Stimulated activated CD4-positive, alpha-beta T cell treated with anti-CD3 and anti-CD28 coated beads, Interleukin-12 subunit alpha, Interleukin-12 subunit beta, amount 100 ng/mL, for 48 hours (primary cell): ENCODE results near the gene MOB3B.
A peak's percentile ranks its signal among the peaks of the same experiment; 100 is the strongest.

ENCODE experiments used
- DNase-seq, 3 donors: peaks; one replicate each; pipeline ENCODE4 v3.0.0-alpha.2; 2020; ENCODE audit warnings: low read depth in 2 of 3, low spot score in 1 of 3

The MOB3B gene

DNA sequence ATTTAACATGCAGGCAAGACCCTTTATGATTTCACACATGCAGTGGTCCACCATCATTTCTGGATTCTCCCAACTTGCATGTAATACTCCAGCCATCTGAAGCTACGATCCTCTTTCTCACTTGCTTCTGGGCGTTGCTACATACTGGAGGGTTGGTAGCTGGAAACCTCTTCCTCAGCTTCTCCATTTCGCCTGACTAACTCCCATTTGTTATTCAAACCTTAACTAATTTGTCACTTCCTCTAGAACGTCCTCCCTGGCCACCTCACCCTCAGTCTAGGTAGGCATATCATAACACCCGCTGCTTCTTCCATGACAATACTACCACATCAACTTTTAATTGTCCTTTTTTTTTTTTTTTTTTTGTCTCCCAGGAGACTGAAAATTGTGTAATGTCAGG is 160.0 kb downstream of the MOB3B start:
- DNase-seq: no peak

DNA sequence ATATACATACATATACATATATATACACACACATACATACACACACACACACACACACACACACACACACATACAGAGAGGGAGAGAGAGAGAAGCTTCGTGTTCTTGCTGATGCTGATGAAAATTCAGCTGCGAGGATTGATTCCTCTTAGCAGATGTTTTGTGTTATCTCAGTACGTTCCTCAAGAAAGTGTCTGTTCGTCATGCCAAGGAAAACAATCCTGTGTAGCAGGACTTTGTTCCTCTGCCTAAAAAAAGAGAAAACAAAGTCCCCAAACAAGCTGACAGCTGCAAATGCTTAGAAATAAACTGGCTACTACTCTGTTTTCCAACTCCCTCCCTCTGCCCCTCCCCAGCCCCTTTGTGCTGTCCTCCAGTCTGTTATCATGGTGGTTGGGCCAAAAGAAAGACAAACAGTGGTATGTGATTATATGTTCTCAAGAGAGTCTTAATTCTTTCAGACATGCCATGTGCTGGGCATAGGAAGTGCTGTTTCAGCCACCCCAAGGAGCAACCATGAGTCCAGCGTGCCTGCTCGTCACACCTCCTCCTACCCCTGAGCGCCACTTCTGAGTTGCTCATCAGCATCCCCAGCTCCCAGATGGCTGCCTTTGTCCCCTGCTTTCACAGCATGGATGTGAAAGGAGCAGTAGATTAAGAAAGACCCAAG is 161.2 kb downstream of the MOB3B start:
- no peak for DNase-seq

DNA sequence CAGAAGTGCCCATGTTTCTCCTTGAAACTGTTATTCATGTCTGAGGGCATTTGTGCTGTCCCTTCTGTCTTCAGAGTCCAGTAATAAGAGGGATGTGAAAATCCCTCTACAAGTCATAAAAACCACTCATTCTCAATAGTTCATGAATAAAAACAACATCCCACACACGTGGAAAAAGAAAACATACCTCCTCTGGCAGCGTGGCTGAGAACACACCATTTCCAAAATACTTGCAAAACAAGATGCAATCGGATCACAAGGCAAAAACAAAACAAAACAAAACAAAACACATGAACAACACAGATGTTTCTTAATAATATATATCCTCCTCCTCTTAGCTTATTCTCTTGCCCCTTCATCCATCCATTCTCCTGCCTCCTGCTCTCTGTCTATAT is 161.7 kb downstream of the MOB3B start:
- no peak for DNase-seq

DNA sequence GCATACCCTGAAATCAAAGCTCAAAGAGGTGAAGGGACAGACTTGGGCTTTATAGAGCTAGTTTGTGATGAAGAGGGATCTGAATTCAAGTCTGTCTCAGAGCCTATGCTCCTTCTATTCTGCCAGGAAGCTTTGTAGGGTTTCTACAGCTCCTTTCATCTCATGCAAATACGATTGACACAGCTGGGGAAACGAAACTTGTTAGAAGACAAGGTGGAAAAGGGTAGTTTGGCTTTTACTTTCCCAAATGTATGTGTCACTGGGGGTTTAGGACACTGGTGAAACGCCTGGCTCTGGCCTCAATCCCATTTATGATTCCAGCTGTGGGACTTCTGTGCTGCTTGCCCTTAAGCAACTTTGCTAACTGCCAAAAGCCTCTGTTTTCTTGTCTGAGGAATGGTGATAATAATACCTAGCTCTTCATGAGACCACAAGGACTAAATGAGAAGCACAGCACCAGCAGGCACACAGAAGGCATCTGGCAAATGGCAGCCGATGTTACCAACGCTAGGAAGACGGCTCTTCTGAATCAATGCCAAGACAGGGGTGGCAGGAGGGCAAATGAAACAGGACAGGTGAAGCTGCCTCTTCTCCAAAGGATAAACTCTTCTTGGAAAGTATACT is 162.3 kb downstream of the MOB3B start:
- peak in 1 of 3 donors; percentile 11 for DNase-seq

DNA sequence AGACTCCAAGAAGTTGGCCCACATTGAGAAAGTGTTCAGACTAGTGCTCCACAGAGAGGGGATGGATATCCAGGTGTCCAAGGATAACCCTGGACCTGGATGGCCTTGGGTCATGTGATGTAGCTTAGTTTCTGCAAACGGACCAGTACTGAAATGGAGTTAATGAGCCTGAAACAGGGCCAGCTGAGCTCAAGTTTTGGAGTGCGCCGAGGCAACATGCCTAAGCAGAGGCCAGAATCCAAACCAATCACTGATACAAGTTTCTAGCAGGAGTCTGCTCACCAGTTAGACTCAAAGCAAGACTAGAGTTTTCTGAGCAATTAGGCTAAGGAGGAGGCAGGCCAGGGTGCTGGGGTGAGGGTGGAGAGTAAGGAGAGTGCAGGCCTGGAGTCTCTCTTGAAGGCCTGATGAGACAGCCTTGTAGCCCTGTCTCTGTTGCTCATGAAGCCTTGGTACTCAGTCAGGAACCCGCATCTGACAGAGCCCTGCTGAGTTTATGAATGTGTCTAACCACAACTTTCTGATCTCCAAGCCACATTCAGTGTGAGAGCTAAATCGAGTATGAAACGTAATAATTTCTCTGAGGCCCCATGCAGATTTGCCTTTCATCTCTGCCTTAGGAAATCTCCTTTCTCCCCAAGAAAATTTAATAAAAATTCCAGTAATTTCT is 163.8 kb downstream of the MOB3B start:
- DNase-seq: peak; percentile 28 to 66 (median 44)

DNA sequence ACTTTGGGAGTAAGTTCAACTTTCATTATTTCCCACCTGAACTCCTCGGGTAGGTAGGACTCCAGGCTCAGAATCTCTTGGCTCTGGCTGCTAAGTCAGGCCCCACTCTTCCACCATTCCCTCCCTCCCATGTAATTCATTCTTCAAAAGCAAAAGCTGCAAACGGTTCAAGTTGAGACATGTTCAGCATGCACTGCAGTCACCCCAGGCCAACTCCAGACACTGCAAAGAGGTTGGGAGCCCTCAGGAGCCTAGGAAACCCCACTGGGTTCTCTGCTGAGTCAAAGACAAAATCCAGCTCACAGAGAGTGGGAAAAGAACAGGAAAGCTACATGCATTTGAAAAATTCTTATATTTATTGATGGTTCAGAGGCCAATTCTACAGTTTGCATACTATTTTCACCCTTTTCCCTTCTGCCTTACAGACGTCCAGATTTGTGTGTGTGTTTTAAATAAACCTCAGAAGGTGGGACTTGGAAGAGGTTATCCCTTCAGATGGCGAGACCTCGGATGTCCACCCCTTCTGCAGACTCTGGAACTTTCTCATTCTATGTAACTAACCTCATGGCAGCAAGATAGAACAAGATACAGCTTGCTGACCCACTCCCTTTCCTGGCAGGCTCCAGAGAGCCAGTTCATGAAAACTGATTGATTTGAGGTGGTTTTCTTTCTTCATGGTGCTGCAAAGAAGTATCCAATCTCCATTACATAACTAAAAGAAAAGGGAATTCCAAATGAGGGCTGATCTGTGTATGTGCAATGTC is 167.0 kb downstream of the MOB3B start:
- DNase-seq: no peak

DNA sequence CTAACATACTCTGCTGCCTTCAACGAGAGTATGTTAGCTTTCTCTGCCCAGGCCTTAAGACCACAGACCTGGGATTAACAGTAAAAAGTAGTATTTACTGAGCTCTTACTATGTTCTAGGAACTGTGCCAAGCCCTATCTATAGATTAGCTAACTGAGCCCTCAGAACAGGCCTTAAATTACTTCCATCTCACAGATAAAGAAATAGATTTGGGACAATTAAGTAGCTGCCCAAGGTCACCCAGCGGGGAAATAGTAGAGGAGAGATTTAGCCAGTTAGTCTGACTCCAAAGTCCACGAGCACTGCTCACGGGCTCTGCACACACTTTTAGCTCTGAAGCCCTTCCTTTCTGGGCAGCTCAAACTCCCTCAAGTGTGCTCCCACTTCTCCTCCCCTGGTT is 168.1 kb downstream of the MOB3B start:
- no peak for DNase-seq

DNA sequence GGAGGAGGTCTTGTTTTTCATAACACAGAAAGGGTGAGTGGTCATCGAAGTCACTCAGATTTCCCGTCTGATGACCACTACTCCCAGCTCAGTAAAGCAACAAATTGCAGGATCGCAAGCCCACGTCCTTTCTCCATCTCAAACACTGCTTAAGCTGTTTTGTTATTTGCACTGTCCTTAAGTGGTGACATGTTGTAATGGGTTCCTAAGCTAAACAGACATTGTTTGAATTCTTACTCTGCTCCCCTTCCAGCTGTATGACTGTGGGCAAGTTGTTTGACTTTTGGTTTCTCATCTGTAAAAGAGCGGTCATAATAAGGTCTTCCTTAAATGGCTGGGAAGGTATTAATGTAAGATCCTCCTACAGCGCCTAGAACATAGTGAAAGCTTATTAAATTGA is 169.9 kb downstream of the MOB3B start:
- no peak for DNase-seq

DNA sequence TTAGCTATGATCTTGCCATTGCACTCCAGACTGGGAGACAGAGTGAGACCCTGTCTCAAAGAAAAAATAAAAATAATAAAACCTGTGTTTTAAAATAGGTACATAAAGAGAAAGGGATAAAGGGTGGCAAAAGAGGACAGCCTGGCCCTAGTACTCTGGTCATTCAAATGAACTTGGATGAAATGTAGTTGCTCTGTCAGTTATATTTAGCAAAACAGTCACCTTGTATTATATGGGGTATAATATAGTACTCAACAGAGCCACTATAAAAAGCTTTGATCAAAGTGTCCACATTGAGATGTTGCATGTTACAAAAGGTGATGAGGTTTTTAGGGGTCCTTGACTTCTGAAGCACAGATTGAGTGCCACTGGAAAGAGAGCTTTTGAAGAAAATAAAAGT is 171.6 kb downstream of the MOB3B start:
- DNase-seq: no peak

DNA sequence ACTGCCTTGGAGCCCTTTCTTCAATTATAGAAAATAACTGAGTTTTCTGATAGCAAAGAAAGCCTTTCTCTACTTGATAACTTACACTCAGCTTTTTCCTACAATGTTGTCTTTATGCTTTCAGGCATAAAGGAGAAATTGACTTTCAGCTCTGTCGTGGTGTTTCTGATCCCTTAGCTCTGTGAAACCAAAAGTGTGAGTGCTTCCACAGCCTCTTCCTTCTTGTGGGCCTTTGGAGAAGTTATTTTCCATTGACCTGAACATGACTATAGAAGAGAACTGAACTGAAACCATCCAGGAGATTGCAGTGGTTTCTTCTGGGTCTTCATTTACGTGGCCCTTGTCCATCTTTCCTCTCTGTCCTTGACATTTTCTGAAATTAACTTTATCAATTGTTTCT is 173.2 kb downstream of the MOB3B start:
- DNase-seq: no peak

DNA sequence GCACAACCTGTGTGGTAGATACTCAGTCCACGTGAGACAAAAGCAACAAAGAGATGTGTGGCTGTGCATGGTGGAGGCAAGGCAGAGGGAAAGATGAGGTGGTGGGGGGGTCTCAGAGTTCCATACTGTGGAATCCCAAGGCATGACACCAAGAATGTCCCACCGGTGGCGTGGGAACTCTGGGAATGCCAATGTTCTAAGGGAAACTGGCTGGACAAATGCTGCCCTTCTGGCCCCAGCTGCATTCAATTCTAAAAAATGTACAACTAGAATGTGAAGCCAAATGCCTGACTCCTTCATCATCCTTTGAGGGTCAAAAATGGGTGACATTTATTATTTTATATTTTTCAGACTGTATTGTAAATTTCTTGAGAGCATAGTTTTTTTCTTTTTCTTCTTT is 174.4 kb downstream of the MOB3B start:
- DNase-seq: no peak

DNA sequence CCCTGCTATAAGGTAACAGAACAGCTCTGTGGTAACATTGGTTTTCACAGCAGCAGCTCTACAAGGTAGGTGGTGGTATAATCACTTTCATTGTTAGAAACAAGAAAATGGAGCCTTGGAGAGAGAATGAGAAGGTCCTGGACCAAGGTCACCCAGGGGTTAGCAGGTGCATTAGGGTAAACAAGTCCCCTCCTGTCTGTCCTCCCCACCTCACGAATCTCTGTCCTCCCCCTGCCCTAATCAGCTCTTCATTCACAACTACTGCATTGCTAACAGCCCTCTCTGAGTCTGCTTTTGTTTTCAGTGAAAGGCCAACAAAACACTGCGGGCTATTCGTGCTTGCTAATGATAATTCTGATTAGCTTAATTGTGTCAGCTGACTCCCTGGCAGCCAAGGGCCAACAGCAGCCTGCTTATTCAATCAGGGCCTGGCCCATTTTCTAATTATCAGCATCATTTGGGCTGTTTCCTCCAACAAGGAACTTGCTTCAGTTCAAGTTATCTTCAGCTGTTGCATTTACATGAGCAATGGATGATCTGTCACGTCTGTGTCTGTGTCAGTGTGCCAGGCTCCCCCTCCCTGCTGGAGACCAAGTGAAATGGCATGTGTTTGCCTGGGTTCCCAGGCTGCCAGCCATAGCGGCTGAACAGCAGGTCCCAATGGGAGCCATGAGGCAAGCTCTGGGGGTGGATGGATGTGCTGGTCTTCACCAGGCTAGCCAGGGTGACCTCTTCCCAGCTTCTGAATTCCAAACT is 176.0 kb downstream of the MOB3B start:
- DNase-seq: no peak

DNA sequence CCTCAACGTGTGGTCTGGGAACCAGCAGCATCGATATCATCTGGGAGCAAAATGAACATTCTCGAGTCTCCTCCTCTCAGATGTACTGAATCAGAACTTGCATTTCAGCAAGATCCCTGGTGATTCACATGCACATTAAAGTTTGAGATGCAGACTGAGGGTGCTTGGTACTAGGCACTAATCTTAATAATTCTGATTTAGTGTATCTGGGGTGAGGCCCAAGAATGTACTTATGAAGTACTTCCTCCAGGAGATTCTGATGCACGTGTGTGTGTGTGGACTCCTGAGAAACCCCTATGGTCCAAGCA is 176.5 kb downstream of the MOB3B start:
- DNase-seq: no peak

DNA sequence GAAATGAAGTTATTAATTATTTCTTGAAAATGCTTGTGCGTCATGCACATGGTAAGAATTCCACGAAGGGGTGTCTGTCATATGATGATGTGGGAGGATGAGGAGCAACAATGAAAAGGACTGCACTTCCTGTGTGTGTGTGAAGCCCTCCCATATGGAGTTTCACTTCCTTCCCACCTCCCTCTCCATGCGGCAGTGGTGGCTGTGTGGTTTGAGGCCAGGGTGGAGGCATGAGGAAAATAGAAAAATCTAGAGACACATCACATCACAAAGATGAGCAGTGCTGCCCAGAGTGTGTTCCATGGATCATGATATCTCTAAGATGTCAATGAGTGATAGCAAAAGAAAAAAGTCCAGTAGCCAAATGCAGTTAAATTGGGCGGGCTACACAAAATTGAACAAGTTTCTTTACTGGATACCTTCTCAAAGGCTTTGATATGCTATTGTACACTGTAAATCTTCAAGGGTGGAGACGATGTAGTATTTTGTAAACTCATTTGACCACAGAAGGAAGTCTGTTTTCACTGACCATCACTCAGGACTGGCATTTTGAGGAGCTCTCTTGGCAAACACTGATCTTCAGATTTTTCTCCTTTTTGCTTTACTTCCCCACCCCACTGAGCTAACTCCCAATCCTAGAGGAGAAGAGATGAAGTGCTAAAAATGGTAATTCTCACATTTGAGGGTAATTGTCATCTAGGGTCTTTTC is 177.0 kb downstream of the MOB3B start:
- no peak for DNase-seq

DNA sequence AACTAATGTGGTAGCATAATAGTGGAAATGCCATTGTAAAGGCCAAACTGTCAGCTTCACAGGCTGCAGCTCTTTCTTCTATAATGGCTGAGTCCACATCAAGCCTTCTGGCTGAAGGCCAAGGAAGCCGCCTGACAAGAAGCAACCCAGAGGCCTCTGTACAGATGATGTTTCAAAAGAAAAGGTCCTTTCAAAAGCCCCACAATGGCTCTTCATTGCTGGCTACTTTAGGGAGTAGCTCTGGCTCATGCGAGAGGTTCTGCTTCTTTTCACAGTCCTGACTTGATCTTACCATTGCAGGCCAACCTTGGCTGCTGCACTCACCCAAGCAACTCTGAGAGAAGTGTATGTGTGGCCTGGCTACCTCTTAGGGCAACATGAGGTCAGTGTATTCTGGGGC is 178.2 kb downstream of the MOB3B start:
- no peak for DNase-seq

DNA sequence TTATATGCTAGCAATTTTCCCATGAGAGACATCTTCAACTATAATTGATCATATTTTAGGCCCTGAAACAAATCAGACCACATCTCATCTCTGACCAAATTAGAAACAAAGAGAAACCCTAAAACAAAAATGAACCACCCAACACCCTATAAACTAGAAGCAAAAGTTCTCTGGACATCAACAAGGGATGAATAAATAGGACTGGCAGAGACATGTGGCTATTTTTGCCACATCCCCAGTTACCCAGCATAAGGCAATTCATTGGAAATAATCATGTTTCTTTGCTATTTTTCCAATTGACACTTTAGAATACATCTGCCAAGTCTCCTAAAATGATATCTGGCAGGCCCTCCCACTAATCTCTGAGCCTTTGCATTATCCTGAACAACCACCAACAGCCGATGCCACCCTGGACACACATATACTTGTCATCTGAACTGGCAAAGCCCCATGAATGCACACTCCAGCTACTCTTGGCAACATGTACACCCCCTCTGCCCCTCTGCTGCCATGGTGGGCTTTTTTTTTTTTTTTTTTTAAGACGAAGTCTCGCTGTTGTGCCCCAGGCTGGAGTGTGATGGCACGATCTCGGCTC is 179.1 kb downstream of the MOB3B start:
- no peak for DNase-seq

DNA sequence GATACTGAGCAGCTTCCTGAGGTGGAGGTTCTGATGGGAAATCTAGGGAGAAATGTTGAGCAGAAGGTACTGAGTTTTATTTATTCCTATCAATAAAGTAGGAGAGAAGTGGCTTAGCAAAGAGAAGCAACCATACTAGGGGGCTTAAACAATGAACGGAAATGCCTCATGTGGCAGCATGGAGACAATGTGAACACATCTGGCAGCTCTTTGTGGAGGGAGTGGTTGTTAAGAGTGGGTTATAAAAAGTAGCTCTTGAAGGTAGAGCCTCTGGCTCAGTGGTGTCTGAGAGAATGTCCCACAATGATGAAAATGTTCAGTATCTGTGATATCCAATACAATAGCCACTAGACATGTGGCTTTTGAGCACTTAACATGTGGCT is 179.9 kb downstream of the MOB3B start:
- DNase-seq: no peak

DNA sequence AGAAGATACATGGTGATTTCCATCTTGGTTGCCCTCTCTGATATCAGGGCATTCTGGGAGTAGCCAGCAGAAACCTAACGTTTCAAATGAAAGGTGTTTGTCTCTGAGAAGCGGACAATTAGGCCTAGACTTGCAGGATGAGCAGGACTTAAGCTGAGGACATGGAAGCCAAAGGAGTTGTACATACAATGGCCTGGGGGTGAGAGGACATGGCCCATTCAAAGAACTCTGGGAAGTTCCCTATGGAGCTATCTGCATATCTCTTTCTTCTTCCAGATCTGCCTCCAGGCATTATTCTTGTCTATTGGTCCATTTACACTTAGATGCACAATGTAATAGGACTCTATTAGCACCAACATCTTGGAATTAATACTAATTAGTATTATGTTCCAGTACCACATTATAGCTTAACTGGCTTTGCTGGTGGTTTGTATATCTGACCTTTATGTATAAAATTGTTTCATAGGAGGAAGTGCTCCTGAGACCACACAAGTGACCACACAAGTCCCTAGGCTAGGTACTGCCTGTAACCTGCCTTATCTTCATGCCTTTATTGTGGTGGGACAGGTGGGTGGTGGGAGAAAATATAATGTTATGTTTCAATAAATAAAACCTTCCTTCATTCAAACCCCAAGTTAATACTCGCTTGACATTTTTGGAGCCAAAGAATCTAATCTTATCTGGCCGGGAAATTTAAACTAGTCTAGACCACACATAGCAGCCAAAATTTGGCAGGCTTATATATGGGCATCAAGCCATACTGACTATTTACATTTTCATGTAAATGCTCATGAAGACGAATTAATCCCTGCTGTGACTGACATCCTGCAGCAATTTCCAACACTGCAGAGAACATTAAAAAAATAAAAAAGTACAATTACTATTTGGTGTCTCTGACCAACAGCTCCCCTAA is 180.6 kb downstream of the MOB3B start:
- DNase-seq: no peak

DNA sequence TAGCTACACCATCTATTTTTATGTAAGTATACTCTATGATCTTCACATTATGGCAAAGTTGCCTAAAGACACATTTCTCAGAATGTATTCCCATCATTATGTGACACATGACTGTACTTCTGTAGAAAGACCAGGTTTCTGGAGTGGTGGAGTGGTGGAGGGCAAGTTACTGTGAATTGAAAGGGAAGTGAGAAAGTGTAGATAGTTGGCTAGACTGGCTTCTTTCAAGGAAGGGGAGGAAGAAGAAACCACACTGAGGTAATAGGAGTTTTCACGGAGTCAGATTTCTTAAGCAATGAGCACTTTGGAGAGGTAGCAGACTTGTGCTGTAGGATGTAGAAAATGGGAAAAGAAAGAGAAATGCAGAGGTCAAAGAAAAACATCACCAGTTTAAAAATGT is 181.7 kb downstream of the MOB3B start:
- no peak for DNase-seq
